T-cell (primary cell): ENCODE measurements around the gene LMTK3. TPM values are rescaled to one million over a fixed set of nuclear protein-coding genes. Genes with fewer than 3 reads are reported as not detected.
"Not testable (repeated sequence)": the region's sequence is repeated elsewhere in the genome, so short reads cannot be mapped to it uniquely, and the experiment has no call there.

Source experiments
- ATAC-seq, 4 experiments: fragments of 200-7000 bp in 3 of 4; fragments of 150-1000 bp in 1 of 4; cut with Tn5 transposase; replicated peaks in 1 of 4; 1 replicate in 3 of 4; 2 replicates in 1 of 4; pipeline ENCODE4 v1.10.0; 2021; ENCODE audit warnings: moderate library complexity in 3 of 4, mild to moderate bottlenecking in 2 of 4, moderate number of reproducible peaks in 1 of 4
- CTCF ChIA-PET, 2 donors: fragments of 300-600 bp; sonication (Branson Sonifier 250); formaldehyde crosslinking; loops; one replicate each; lab custom pipeline; 2022; ENCODE audit warnings: antibody characterized with exemption in 2 of 2; lab: Charles Lee
- POLR2A ChIA-PET, 2 donors: fragments of 300-600 bp; sonication (Branson Sonifier 250); formaldehyde crosslinking; loops; one replicate each; lab custom pipeline; 2022; ENCODE audit warnings: antibody characterized with exemption in 2 of 2; lab: Charles Lee
- DNase-seq, 35 experiments: peaks; one replicate each; pipeline versions ENCODE4 v3.0.0 to v3.0.0-alpha.2; 2013 to 2023
- H3K27ac ChIP-seq: one replicate; pipeline ENCODE4 v1.5.1; 2013; ENCODE audit warnings: low read length
- H3K27me3 ChIP-seq, 2 experiments: replicated peaks in 1 of 2; 1 replicate in 1 of 2; 2 replicates in 1 of 2; pipeline versions ENCODE4 v1.6.1 to v1.7.0; 2013; ENCODE audit warnings: low read length in 1 of 2, mixed read lengths in 1 of 2; ENCODE audit not compliant: control insufficient read depth in 2 of 2, insufficient read depth in 2 of 2; ENCODE audit errors: extremely low read depth in 1 of 2
- H3K36me3 ChIP-seq, 2 donors: 1 replicate in 1 of 2; 2 replicates in 1 of 2; pipeline versions ENCODE4 v1.6.1 to v1.7.0; 2013; ENCODE audit warnings: low read length in 1 of 2; ENCODE audit not compliant: control insufficient read depth in 2 of 2, insufficient read depth in 1 of 2; ENCODE audit errors: extremely low read depth in 1 of 2
- H3K4me1 ChIP-seq, 2 experiments: 1 replicate in 1 of 2; 2 replicates in 1 of 2; pipeline versions ENCODE4 v1.6.1 to v1.7.0; 2013; ENCODE audit warnings: low read length in 2 of 2, mixed read lengths in 1 of 2; ENCODE audit not compliant: insufficient read depth in 2 of 2, control insufficient read depth in 1 of 2; ENCODE audit errors: extremely low read depth in 1 of 2
- H3K4me3 ChIP-seq, 2 donors: 1 replicate in 1 of 2; 2 replicates in 1 of 2; pipeline versions ENCODE4 v1.5.1 to v1.7.0; 2013; ENCODE audit warnings: mild to moderate bottlenecking in 2 of 2, low read length in 1 of 2, moderate library complexity in 1 of 2; ENCODE audit not compliant: control insufficient read depth in 1 of 2; ENCODE audit errors: extremely low read depth in 1 of 2
- H3K9me3 ChIP-seq: 2 replicates; pipeline ENCODE4 v1.7.0; 2013
- H3K27ac Mint-ChIP-seq, 2 donors: one replicate each; pipeline ENCODE4 v1.8.0; 2020 to 2021; ENCODE audit warnings: mild to moderate bottlenecking in 2 of 2, mixed read lengths in 2 of 2
- H3K27me3 Mint-ChIP-seq, 2 donors: one replicate each; pipeline ENCODE4 v1.8.0; 2021 to 2022; ENCODE audit warnings: mixed read lengths in 2 of 2
- H3K36me3 Mint-ChIP-seq: one replicate; pipeline ENCODE4 v1.8.0; 2021; ENCODE audit warnings: mixed read lengths
- H3K4me1 Mint-ChIP-seq, 3 donors: one replicate each; pipeline ENCODE4 v1.8.0; 2020 to 2022; ENCODE audit warnings: mixed read lengths in 3 of 3, mild to moderate bottlenecking in 1 of 3
- H3K4me3 Mint-ChIP-seq, 3 donors: one replicate each; pipeline ENCODE4 v1.8.0; 2020 to 2022; ENCODE audit warnings: mild to moderate bottlenecking in 3 of 3, mixed read lengths in 3 of 3, moderate library complexity in 3 of 3
- H3K9me3 Mint-ChIP-seq, 3 donors: one replicate each; pipeline ENCODE4 v1.8.0; 2020 to 2022; ENCODE audit warnings: mixed read lengths in 3 of 3
- WGBS: methylation state at CpG from one replicate; pipeline ENCODE4 v1.1.5; 2013; ENCODE audit warnings: missing lambda C conversion rate; ENCODE audit not compliant: insufficient coverage; 5-methylcytosine and 5-hydroxymethylcytosine counted together
- total RNA-seq, 35 experiments: library from RNA in 6 of 35; stranded (reverse) in 6 of 35; fragments of 120-200 nt in 1 of 35; gene quantifications; one replicate each; pipeline versions ENCODE4 v1.2.1 to v1.2.4 and lab custom pipeline; 2013 to 2026

Gene LMTK3
- total RNA-seq, 5 donors from 2014 or later (not counting 1 experiment from before 2014, with no cell fraction given), result 17.5 to 28.2 (median 23.5) TPM

GRCh38 chr19:48530066-48530720, 18.6 kb upstream of the LMTK3 start:
- CTCF ChIA-PET, result no interaction called here

GRCh38 chr19:48529156-48529555, 17.5 kb upstream of the LMTK3 start:
- ATAC-seq, result no peak

More at GRCh38 chr19:48530066-48530720, 18.6 kb upstream of the LMTK3 start:
- POLR2A ChIA-PET, result interaction anchor here (0.6 to 0.7 kb wide), 2 partner anchors 77 to 398 kb away, joined by 3 read pairs; no protein-coding TSS in a partner anchor
- Mint-ChIP-seq H3K36me3 (peaks cover 3% of the 10 kb centered on the region), H3K4me3 (no peak overlapping the region), H3K27me3 (peaks cover 0 to 11% of the 10 kb centered on the region in 2 donors), H3K9me3 (peaks cover 0 to 18% (median 17%) of the 10 kb centered on the region in 3 donors), H3K4me1 (no peaks in the 10 kb centered on the region), H3K27ac (no peak overlapping the region)
- no peak for DNase-seq
- Histone ChIP-seq H3K36me3 (no peaks in the 10 kb centered on the region), H3K9me3 (no peaks in the 10 kb centered on the region), H3K27me3 (peaks cover 0 to 14% of the 10 kb centered on the region in 2 experiments), H3K27ac (no peak overlapping the region), H3K4me3 (no peak overlapping the region), H3K4me1 (no peaks in the 10 kb centered on the region)
- no peak for ATAC-seq
- WGBS, result 71% methylated on average over 14 of the region's 20 CpGs

GRCh38 chr19:48524732-48525131, 13.1 kb upstream of the LMTK3 start:
- ATAC-seq (no peak), DNase-seq (no peak)
- Histone ChIP-seq H3K27ac (no peak overlapping the region), H3K9me3 (no peaks in the 10 kb centered on the region), H3K4me1 (no peaks in the 10 kb centered on the region), H3K36me3 (no peaks in the 10 kb centered on the region), H3K27me3 (peaks cover 0 to 16% of the 10 kb centered on the region in 2 experiments), H3K4me3 (no peak overlapping the region)
- no peak overlapping the region for H3K27ac Mint-ChIP-seq
- H3K9me3 Mint-ChIP-seq, result peaks cover 4 to 27% (median 25%) of the 10 kb centered on the region in 3 donors
- WGBS, result 100% methylated on average over 4 of the region's 5 CpGs
- ChIA-PET POLR2A (interaction anchor here in 1 of 2 donors (0.6 kb wide), 1 partner anchor 50 kb away, joined by 19 read pairs; no protein-coding TSS in a partner anchor), CTCF (no interaction called here)
- H3K27me3 Mint-ChIP-seq, result peaks cover 4 to 5% of the 10 kb centered on the region in 2 donors
- no peaks in the 10 kb centered on the region for H3K4me1 Mint-ChIP-seq
- H3K36me3 Mint-ChIP-seq, result peaks cover 10% of the 10 kb centered on the region
- no peak overlapping the region for H3K4me3 Mint-ChIP-seq

More at GRCh38 chr19:48529156-48529555, 17.5 kb upstream of the LMTK3 start:
- POLR2A ChIA-PET, result no interaction called here
- DNase-seq, result no peak
- Mint-ChIP-seq H3K4me3 (no peak overlapping the region), H3K27me3 (peaks cover 2 to 13% of the 10 kb centered on the region in 2 donors), H3K27ac (no peak overlapping the region), H3K4me1 (no peaks in the 10 kb centered on the region), H3K36me3 (peaks cover 8% of the 10 kb centered on the region), H3K9me3 (peaks cover 2 to 25% (median 24%) of the 10 kb centered on the region in 3 donors)
- WGBS, result 94% methylated on average over 4 of the region's 4 CpGs
- H3K36me3 ChIP-seq, result no peaks in the 10 kb centered on the region
- peaks cover 0 to 14% of the 10 kb centered on the region in 2 experiments for H3K27me3 ChIP-seq
- CTCF ChIA-PET, result no interaction called here
- no peak overlapping the region for H3K27ac ChIP-seq
- no peaks in the 10 kb centered on the region for H3K4me1 ChIP-seq
- H3K9me3 ChIP-seq, result no peaks in the 10 kb centered on the region
- H3K4me3 ChIP-seq, result no peak overlapping the region

- Histone ChIP-seq H3K4me1 (no peaks in the 10 kb centered on the region), H3K36me3 (no peaks in the 10 kb centered on the region), H3K4me3 (no peak overlapping the region), H3K27ac (no peak overlapping the region), H3K27me3 (peaks cover 0 to 16% of the 10 kb centered on the region in 2 experiments), H3K9me3 (no peaks in the 10 kb centered on the region)
- H3K4me1 Mint-ChIP-seq, result no peaks in the 10 kb centered on the region
- no peak overlapping the region for H3K4me3 Mint-ChIP-seq
- CTCF ChIA-PET, result no interaction called here
- H3K9me3 Mint-ChIP-seq, result peaks cover 4 to 25% (median 23%) of the 10 kb centered on the region in 3 donors
- DNase-seq (no peak), ATAC-seq (no peak)
- H3K27ac Mint-ChIP-seq, result no peak overlapping the region
- peaks cover 10% of the 10 kb centered on the region for H3K36me3 Mint-ChIP-seq
- POLR2A ChIA-PET, result interaction anchor here in 1 of 2 donors (0.6 kb wide), 1 partner anchor 51 kb away, joined by 19 read pairs; no protein-coding TSS in a partner anchor
- H3K27me3 Mint-ChIP-seq, result peaks cover 4 to 5% of the 10 kb centered on the region in 2 donors
- WGBS, result 100% methylated on average over 1 of the region's 2 CpGs
Observed at GRCh38 chr19:48524221-48524620, 12.6 kb upstream of the LMTK3 start.

GRCh38 chr19:48520134-48520533, 8.5 kb upstream of the LMTK3 start:
- H3K36me3 Mint-ChIP-seq, result peaks cover 7% of the 10 kb centered on the region
- peaks cover 4 to 9% (median 8%) of the 10 kb centered on the region in 3 donors for H3K9me3 Mint-ChIP-seq
- Histone ChIP-seq H3K36me3 (no peaks in the 10 kb centered on the region), H3K27ac (no peak overlapping the region), H3K27me3 (peaks cover 0 to 8% of the 10 kb centered on the region in 2 experiments), H3K4me3 (no peak overlapping the region), H3K9me3 (no peaks in the 10 kb centered on the region), H3K4me1 (no peaks in the 10 kb centered on the region)
- ATAC-seq (no peak), DNase-seq (no peak)
- peaks cover 3 to 4% of the 10 kb centered on the region in 2 donors for H3K27me3 Mint-ChIP-seq
- H3K27ac Mint-ChIP-seq, result no peak overlapping the region
- H3K4me3 Mint-ChIP-seq, result no peak overlapping the region
- CTCF ChIA-PET, result interaction anchor here in 1 of 2 donors (0.7 kb wide), 1 partner anchor 63 kb away, joined by 5 read pairs; no protein-coding TSS in a partner anchor
- no CpG with 5 or more reads among the region's 4 CpGs for WGBS
- no peaks in the 10 kb centered on the region for H3K4me1 Mint-ChIP-seq
- POLR2A ChIA-PET, result no interaction called here

GRCh38 chr19:48519426-48519825, 7.8 kb upstream of the LMTK3 start:
- H3K4me3 ChIP-seq, POLR2A ChIA-PET, H3K27me3 ChIP-seq, H3K36me3 Mint-ChIP-seq, DNase-seq, H3K36me3 ChIP-seq, ATAC-seq, CTCF ChIA-PET, H3K27ac Mint-ChIP-seq, H3K4me3 Mint-ChIP-seq, H3K4me1 Mint-ChIP-seq, H3K27me3 Mint-ChIP-seq, H3K27ac ChIP-seq, H3K4me1 ChIP-seq, H3K9me3 ChIP-seq, H3K9me3 Mint-ChIP-seq: not testable (repeated sequence)
- 77% methylated on average over 3 of the region's 4 CpGs for WGBS
